Amniotic epithelial cell (primary cell): ENCODE results near the gene MRPL2.
"Not testable (repeated sequence)": the region's sequence is repeated elsewhere in the genome, so short reads cannot be mapped to it uniquely, and the experiment has no call there.

Source experiments
- DNase-seq: peaks from one replicate; pipeline ENCODE4 v3.0.0-alpha.2; 2010; ENCODE audit warnings: low read depth

MRPL2 gene

DNA sequence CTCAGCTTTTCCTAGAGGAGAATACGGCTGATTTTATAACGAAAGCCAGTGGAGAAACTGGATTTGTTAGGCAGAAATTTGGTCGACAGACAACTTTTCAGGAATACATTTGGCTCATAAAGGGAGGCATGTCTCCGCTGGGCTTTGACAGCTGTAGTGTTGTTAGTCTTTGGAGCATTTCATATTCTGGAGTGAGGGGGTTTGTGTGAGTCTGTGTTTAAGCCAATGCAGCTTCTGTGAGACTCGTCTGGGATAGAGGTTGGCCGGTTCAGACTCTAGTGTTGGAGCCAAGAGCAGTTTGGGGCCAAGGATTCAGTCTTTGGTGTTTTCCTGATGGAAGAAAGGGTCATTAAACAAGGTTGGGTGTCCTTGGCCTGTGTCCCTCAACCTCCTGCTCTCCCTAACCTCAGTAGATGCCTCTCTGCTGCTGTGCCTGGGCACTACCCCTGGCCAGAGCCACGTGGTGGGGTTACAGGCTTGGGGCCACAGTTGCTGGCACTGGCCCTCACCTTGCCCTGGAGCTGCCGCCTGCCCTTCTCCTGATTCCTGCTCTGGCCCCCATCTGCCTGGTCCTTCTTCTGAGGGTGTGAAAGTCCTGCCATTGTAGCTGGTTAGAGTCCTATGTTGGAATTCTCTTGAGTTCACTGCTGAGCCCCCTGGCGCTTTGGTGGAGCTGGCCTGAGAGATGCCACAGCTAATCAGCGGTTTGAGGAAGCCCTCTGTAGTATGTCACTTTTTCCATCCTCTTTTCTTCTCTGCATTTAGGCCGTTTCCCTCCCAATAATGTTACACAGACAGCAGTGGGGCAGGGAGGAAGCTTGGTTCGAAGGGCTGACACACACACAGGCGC is 23.8 kb upstream of the MRPL2 start:
- DNase-seq = no peak

DNA sequence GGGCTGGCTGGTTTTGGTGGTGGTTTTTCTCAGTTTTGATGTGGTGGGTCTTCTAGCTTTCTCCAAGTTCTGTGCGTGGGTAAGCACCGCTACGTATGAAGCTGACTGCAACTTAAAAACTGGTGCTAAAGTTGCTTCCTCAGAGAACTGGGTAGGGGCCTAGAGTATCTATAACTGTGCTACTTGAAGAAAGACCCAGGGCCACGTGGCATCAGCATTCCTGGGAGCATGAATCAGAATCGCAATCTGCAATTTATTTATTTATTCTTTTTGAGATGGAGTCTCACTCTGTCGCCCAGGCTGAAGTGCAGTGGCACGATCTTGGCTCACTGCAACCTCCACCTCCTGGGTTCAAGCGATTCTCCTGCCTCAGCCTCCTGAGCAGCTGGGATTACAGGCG is 22.7 kb upstream of the MRPL2 start:
- DNase-seq = not testable (repeated sequence)

DNA sequence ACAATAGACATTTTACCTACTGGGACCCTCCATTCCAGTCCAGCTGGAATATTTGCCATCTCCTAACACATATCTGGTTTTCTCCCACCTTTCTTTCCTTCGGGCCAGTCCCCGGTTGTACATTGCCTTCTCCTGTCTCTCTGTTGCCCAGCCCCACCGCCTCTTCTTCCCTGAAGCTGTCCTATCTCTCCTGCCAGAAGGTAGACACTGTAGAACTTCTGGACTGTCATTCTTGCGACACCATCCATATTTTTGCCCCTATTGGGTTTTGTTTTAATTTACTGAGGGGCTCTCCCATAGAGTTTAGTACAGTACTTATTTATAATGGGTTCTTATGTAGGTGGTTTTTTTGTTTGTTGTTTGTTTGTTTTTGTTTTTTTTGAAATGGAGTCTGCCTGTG is 21.8 kb upstream of the MRPL2 start:
- DNase-seq = no peak

- peak; percentile 87 for DNase-seq
Observed at GRCh38 chr6:43078691-43079090, 19.5 kb upstream of the MRPL2 start.

DNA sequence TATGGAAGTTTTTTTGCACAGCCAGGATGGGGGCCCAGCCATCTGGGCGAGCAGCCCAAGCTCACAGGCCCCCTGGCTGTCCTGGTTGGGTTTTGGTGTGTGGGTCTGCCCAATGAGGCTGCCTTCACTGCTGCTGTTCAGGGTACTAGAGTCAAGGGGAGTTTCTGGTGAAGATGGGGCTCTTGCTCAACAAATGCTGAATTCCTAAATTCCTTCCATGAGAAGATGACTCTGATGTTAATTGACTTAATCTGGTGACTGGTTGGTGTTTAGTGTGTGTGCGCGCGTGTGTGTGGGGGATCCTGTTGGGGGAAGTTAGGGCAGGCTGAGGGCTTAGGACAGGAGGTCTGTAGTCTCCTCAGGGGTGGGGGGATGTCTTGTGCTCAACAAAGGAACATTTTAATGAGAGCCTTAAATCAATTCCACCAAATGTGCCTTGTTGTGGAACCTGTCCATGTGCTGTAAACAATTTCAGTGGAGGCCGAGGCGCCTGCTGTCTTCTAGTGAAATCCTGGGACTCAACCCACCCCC is 18.8 kb upstream of the MRPL2 start:
- peak; percentile 76 for DNase-seq

- no peak for DNase-seq
Observed at GRCh38 chr6:43077333-43077809, 18.1 kb upstream of the MRPL2 start.

DNA sequence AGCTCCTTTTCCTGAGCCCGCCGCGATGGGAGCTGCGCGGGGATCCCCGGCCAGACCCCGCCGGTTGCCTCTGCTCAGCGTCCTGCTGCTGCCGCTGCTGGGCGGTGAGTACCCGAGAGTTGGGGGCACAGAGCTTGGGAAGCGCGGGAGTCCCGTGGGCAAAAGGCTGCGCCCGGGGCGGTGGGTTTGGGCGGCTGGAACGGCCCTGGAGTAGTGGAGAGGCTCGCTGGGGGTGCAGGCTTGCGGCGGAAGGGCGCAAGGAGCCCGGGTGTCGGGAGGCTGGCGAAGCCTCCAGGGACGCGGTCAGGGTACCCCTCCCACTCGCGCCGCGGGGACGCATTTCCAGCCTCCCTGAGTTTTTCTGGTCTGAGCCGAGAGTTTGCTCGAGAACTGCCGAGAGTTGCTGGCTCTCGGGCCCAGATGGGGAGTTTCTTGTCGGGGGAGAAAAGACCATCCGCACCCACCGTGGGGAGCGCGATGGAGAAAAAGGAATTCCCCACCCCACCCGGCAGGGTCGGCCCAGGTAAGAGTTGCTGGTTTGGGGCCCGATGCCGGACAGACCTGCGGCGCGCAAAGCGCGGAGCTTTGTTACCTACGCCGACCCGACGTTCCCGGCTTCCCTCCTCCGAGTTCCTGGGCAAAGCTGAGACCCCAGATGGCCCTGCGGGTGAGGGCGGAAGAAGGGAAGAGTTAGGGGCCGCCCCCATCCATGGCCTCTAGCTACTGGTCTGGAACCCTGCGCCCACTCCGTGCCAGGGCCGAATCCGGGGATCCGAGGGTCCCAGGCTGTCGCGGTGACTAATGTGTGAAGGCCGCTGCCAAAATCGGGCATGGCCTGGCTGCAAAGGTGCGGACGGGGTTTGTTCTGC is 17.5 kb upstream of the MRPL2 start:
- DNase-seq = peak; percentile 35

- DNase-seq = peak; percentile 62
Observed at GRCh38 chr6:43075670-43076463, 16.6 kb upstream of the MRPL2 start, which contains the start of gene PTK7. TSS of gene PTK7 (plus strand) at chr6:43076314. CDS start at chr6:43076489, 175 bp downstream.

GRCh38 chr6:43074847-43075669 is 15.8 kb upstream of the MRPL2 start:
- DNase-seq = peak; percentile 95

- DNase-seq = peak; percentile 79
Observed at GRCh38 chr6:43070028-43070632, 10.9 kb upstream of the MRPL2 start.

DNA sequence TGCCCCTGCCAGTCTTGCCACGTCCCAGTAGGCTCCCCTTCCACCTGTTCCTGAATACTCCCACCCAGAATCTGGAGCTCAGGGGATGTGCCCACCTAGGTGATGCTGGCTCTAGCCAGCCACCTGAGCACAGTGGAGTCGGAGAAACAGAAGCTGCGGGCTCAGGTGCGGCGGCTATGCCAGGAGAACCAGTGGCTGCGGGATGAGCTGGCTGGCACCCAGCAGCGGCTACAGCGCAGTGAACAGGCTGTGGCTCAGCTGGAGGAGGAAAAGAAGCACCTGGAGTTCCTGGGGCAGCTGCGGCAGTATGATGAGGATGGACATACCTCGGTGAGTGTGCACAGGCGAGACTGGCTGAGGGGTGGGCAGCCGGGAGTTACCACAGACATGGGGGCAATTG is 3.6 kb upstream of the MRPL2 start:
- DNase-seq = no peak

GRCh38 chr6:43061861-43062260 is 2.6 kb upstream of the MRPL2 start:
- DNase-seq = no peak

DNA sequence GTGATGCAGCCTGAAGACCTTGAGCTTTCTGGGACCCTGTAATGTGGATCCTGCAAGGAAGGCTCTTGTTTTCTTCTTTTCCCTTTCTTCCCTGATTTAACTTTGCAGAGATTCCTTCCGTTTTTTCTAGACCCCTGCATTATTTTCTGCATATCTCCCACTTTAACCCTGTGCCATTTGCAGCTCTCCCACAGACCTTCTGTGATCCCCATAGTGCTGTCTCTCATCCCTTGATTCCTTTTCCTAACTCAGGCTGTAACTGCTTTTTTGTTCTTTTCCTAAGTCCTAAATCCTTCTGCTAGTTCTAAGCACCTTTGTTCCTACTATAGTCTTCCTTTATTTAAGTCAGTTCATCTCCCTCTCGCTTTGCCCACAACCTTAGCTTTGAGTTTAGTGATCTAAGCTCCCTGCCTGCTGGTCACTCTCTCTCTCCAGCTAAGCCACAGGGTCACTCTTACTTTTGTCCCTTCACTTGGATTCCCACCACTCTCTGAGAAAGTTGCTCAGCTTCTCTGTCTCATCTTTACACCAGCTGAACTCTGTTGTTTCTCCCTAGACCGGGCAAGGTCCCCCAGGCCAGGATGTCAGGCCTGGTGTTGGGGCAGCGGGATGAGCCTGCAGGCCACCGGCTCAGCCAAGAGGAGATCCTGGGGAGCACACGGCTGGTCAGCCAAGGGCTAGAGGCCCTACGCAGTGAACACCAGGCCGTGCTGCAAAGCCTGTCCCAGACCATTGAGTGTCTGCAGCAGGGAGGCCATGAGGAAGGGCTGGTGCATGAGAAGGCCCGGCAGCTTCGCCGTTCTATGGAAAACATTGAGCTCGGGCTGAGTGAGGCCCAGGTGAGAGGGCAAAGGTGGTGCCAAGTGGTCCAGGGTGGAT is 1.8 kb upstream of the MRPL2 start:
- no peak for DNase-seq

DNA sequence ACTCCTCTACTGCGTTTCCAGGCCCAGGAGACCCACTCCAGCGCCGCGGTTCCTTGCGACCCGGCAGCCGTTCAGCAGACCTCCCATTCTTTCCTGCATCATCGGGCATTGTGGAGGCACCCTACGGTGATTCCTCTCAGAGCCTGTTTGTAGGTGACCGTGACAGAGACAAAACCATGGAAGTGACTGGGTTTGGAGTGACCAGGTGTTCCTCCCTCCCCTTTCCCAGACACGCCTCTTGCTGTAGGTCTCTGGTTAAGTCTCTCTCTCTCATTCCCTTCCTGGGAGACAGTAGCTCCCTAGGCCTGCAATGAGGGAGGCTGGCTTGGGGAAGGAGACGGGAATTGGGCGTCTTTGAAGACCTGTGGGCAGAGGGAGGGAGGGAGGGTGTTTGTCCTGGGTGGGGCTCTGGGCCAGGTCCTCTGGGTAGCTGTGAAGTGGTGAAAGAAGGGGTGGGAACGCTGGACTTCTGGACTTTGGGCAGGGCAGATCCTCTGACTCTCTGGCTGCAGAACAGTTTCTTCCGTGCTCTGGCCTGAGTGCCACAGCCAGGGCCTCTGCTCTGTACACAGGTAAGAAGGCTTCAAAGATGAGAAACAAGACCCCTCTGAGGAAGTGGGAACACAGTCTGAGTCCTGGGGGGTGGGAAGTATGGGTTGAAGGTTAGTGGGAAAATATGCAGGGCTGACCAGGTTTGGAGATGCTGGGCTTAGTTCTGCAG is 960 bp upstream of the MRPL2 start:
- no peak for DNase-seq

DNA sequence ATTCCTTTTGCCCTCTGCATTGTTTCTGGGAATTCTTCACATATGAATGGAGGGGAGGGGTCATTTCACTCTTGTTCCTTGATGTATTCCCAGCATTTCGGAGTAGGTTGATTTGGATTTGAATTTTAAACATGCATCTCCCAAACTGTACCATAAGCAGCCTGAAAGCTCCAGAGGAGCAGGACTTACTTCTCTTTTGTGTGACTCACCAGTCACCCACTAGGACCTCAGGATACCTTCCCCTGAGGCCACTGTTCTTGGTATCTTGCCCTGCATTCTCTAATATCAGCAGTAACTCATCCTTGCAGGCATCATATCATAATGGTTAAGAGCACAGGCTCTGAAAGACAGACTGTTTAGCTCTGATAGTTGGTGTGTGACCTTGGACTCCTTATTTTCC is 703 bp downstream of the MRPL2 start:
- no peak for DNase-seq

DNA sequence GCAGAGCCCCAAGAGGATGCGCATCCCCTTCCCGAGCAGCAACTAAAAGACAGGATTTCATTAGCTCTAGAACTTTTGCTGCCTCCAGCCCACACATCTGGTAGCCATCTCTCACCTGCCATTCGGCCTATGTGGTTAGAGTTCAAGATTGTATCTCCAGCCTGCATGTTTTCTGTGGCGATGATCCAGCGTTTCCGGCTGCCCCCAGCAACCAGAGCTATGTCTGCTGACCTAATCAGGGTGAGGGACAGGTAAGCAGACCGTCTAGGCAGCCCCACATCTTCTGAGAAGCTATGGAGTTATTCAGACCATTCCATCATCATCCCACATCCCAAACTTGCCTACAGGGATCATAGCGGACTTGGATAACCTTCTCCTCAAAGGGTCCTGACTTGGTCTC is 3.3 kb downstream of the MRPL2 start:
- DNase-seq = no peak

- no peak for DNase-seq
Observed at GRCh38 chr6:43054206-43054943, 4.9 kb downstream of the MRPL2 start.
